HG02938 (cell line): ENCODE results near the gene CHST8.

Source experiments
- ATAC-seq: cut with Tn5 transposase; IDR thresholded peaks from one replicate; pipeline ENCODE4 v1.9.1; 2021; ENCODE audit warnings: mild to moderate bottlenecking, moderate library complexity; ENCODE audit not compliant: unreplicated experiment

Gene CHST8

DNA sequence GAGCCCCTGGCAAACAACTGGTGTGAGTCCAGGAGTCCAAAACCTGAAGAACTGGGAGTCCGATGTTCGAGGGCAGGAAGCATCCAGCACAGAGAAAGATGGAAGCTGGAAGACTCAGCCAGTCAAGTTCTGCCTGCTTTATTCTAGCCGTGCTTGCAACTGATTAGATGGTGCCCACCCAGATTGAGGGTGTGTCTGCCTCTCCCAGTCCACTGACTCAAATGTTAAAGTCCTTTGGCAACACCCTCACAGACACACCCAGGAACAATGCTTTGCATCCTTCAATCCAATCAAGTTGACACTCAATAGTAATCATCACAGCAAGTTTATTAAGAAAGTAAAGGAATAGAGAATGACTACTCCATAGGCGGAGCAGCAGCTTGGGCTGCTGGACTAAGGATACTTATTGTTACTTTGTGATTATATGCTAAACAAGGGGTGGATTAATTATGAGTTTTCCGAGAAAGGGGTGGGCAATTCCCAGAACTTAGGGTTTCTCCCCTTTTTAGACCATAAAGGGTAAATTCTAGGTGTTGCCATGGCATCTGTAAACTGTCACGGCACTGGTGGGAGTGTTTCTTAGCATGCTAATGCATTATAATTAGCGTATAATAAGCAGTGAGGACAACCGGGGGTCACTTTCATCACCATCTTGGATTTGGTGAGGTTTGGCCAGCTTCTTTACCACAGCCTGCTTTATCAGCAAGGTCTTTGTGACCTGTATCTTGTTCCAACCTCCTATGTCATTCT lies 109.3 kb downstream of the CHST8 start:
- no peak for ATAC-seq

DNA sequence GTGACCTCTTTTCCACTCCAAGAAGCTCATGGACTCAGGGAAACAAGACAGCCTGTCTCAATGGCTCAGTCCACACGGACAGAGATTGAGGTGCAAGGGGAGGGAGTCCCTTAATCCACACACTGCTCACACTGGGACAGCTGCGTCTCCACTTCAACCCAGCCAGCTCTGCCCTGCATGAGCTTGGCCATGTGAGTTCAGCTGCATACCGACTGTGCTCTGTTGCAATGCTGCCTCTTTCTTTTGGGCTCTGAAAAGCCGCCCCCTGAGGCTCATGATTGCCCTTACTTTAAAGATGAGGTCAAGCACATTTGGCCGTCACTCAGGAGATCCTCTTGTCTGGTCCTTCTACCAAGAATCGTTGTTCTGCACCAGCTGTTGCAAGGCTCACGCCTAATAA lies 110.1 kb downstream of the CHST8 start:
- no peak for ATAC-seq

DNA sequence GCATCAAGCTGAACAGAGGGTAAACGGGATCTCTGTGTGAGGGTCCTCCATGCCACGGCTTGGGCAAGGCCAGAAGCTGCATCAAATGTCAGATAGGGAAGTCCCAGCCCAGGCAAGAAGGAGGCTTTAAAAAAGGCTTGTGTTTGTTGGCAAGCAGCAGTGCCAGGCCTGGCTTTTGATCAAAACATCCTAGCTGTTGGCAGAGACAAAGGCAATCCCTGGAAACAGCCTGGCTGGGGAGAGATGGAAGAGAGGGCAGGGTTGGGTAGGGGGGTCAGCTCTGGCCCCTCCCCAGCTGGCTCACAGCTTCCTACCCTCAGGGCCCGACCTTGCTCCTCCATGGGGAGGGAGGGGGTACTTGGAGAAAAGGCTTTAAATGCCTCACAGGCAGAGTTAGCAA lies 113.2 kb downstream of the CHST8 start:
- no peak for ATAC-seq

DNA sequence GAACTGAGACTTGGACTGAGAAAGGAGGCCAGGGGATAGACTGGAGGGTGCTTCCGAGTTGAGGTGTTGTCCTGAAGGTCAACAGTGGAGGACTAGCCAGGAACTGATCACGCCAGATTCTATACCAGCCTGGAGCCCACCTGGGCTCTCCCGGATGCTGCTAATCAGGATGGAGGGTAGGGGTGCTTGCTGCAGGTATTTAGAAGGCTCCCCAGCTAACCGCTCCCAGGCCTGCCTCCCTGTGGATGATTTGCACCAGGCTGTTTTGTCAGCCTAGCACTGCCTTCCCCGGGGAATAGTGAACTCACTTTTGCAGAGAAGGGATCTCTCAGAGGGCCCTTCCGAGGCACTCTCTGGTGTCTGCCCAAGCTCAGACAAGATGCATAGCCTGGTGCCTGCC lies 114.4 kb downstream of the CHST8 start:
- no peak for ATAC-seq

DNA sequence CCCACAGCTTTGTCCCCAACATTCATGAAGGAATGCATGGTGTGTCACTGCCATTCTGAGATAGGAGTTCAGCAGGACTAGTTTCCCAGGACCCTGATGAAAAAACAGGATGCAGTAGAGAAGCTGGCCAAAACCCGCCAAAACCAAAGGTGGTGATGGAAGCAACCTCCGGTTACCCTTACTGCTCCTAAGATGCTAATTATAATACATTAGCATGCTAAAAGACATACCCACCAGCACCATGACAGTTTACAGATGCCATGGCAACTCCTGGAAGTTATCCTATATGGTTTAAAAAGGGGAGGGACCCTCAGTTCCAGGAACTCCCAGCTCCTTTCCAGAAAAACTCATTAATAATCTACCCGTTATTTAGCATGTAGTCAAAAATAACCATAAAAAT lies 115.0 kb downstream of the CHST8 start:
- no peak for ATAC-seq

DNA sequence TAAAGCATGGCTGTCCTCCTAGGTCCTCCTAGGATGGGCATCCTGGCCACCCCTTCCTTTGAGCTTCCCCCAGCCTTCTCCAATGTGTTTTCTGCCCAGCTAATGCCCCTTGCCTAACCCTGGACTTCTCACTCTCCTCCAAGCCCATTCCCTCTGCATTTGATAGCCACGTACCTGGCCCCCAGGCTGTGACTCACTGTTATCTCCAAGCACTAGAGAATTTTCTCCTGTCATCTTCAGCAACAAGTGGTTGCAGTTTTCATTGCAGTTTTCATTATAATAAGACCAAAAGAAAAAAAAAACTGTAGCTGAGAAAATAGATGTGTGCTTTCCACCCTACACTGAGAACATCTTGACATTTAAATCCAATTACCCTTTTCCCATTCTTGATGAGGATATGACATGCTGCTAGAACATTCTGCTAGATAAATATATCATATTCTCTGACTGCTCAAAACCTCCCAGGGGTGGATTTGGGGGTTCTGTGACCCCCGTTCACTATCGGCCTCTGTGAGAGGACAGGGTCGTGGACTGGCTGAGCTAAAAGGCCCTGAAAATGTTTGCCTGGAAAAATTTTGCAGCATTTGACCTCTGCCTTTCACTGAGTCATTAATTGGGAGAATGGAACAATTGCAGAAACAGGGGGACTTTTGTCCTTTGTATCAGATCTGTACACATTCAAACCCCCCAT lies 116.1 kb downstream of the CHST8 start:
- no peak for ATAC-seq

DNA sequence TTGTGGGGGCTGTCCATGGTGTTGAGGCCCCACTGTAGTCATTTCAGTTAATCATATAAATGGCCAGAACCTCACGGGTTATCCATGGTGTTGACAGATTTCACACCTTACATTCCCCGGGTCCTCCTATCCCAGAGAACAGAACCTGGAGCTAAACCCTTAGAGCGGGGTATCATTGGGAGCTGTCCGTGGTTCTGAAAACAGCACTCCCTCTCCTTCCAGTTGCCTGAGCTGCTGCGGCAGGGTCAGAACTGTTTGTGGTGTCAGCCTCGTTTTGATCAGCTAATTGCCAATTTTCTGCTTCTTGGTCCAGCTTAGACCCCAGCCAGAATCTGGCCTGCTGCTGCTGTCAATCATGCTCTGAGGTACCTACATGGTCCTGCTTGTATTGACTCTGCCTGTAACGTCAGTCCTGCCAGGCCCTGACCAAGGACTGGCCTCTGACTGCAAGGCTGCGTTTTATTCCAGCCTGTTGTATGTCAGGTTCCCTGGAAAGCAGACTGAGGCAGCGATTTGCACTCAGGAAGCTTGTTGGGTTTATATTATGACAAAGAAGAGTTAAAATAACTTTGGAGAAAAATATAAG lies 119.2 kb downstream of the CHST8 start:
- ATAC-seq, result no peak

DNA sequence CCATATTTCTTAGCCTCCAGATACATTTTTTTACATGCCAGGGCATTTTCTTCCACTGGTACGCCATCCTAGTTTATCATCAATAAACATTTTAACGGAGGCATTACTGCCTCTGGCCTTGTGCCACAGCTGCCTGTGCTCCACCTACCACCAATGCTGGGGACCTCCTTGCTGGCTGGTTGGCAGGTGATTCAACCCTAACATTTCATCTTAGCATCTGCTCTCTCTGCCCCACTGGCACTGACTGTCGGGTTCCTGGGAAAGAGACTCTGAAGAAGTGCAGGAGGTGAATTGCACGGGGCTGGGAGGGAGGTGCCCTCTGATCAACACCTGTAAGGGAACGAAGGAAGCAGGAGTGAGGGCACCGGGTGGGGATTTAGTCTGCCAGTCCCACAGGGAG lies 123.5 kb downstream of the CHST8 start:
- ATAC-seq, result no peak

DNA sequence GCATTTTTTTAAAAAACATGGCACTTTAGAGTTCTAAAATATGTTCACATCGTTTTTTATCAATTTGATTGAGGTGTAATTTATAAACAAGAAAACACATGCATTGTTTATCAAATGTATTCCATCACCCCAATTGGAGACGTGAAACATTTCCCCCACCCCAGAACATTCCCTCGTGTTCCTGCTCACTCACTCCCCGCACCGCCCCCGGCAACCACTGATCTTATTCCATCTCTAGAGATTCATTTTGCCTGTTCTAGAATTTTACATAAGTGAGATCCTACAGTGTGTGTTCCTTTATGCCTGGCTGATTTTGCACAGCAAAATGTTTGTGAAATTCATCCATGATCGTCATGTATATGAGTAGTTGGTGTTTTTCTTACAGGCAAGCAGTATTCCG lies 124.4 kb downstream of the CHST8 start:
- ATAC-seq, result no peak

DNA sequence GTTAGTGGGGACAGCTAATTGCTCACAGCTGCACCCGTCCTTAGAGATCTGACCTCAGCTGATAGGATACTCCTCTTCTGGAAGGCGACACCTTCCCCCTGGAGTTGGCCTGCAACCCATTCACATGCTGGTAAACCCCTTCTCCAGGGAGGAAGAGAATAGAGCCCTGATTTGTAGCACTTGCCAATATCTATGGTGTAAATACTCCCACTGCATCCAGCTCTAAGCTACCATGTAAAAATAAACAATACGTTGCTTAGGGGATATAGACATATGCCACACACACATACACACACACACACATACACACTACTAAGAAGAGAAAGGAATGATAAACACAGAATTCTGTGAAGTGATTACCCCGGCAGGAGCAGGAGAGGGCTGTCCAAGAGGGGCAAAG lies 125.5 kb downstream of the CHST8 start:
- no peak for ATAC-seq

DNA sequence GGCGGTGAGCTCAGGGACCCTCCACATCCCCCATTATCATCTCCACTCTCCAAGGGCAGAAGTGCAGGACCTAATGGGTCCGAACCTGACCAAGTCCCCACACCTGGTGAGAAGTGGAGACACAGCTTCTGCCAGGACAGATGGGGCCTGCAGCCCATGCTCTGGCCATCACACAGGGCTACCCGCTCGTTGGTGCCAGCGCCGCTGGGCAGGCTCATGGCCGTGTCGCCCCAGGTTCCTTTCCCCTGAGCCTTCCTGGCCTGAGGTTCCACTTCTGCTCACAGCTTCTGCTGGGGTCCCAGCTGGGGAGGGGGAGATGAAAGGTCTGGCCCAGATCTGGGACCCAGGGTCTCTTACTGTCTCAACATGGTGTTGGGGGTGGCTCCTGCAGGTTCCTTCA lies 126.5 kb downstream of the CHST8 start:
- ATAC-seq, result no peak

DNA sequence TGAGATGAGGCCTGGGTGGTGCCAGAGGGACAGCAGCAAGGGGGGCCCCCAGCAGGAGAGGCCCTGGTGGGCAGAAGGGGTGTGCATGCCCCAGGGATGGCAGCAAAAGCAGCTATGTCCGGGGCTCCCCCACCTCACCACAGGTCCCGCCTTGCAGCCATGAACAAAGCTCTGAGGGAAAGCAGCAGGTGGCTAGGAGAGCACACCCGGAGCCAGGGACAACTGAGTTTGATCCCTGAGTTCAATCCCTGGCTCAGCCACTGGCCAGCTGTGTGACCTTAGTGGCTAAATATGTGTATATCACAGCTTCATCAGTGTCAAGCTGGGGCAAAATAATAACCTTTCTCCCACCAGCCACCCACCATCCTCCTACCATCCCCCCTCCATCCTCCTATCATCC lies 127.3 kb downstream of the CHST8 start:
- no peak for ATAC-seq

DNA sequence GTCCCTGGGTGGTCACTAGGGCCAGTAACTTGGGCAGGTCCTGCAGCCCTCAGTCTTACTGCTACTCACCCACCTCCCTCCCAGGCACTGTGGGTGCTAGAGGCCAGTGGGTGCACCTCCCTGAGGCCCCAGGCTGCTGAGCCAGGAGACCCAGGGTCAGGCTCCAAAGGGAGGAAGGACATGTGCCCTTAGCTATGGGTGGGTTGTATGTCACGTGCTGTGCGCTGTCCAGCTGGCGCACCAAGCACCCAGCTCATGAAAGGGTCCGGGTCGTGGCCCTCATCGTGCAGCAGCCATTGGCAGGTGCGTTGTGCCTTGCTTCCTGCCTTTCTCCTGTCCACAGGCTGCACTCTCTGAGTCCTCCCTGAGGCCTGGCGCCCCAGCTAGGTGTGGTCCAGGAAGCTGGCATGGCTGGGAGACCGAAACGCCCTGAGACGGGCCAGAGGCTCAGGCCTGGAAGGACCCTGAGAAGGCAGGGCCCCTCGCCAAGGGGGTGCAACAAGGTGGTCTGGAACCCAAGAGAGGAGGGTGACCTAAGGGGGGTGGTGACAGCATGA lies 127.9 kb downstream of the CHST8 start:
- no peak for ATAC-seq

DNA sequence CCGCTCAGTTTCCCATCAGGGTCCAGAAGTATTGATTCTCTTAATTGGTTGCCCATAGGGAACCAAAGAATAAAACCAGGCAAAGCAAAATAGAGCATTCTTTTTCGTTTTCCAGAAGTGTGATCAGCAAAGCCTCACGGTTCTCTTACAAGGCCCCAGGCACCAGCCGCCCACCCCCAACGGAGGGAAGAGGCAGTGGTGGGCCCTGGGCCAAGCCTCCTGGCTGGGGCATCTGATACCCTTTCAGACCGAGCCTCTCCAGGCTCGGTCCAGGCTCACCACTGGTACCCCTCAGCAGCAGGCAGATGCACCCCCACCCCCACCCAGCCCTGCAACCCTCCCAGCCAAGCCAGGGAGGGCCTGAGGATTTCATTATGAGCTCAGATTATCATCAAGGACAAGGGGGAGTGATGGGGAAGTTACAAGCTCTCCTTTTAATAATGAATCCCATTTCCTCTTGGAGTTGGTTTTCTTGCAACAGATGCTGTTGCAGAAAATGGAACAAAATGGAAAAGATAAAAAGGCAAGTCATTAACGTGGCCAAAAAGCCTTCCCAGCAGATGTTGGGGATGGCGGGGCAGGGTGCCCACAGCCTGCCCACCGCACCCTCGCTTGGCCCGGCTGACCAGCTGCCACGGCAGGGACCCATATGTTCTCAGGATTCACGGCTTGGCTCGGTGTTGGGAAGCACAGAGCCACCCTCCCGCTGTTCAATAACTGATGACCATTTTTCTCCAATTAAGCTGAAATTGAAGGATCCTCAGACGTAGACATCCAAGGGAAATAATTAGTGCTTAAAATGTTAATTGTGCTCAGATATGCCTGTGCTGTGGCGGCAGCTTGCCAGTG lies 129.1 kb downstream of the CHST8 start:
- ATAC-seq, result no peak

DNA sequence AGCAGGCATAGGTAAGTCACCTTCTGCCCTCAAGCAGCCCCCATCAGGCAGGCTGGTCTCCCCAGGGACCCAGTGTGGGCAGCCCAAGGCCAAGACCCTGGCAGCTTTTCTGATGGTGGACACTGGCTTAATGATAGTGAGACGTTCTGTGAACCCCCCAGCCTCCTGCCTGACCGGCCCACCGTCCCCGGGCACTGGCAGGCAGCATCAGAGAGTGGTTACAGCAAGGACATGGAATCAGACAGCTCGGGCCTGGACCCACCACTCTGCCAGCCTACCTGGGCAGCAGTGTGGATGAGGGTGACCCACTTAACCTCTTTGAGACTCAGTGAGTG lies 129.7 kb downstream of the CHST8 start:
- ATAC-seq, result no peak

DNA sequence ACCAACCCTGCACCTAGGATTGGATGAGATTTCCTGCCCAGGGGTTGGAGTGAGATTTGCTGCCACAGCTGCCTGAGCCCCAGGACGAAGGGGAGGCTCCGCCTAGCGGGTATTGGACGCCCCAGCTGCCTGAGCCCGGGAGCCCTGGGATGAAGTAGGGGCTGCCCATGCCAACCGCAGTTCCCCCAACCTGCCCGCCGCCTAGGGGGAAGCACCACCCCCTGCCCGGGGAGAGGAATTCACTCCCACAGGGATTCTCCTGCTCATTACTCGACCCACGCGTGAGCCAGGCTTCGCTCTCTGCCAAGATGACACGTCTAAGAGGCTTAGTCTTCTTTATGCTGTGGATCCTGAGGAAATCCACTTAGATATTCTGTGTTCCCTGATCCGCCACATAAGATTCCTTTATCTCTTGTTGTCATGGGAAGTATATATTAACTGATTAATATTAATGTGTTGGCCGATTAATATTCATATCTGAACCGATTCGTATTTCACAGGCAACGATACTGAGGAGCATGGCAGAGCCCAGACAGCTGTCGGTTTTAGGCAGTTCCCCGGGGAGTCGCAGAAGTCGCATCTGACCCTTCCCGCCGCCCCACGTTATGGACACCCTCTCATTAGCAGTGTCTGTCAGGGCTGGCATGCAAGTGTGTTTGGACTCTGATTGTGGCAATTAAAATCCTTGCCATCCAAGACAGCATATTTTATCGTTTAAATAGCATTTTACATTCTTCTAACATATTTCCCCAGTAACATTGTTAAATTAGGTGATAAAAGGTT lies 130.5 kb downstream of the CHST8 start:
- no peak for ATAC-seq

DNA sequence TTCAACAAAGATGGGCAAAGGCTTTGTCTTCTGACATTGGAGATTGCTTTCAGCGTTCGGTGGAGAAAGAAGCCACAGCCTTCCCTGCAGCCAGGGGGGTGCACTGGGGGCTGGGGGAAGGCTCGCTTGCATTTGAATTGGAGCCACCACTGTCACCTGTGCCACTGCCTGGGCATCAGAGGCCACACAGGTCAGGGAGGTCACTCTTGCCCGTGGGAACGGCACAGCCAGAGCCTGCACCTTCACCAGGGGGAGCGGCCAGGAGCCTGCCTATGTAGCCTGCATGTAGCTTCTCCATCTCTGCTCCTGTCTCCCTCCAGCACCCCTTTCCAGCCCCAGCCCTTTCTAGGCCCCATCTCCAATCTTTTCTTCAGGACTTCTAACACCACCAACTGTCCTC lies 131.2 kb downstream of the CHST8 start:
- ATAC-seq, result no peak

DNA sequence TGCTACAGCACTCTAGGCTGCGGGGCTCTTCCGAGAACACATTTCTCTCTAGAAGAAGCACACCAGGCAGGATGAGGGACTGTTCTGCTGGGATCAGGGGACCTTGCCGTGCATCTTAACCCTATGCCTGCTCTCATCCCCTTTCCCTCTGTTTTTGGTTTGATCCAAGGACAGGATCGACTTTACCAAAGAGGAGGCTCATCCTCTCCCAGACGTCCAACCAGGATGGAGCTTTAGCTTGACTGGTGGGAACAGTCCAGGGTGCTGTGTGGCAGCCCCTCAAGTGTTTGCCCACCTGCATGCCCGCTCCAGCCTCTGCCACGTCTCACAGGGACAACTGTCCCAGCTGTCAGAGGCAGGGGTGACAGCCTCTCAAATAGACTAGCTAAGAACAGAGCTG lies 132.6 kb downstream of the CHST8 start:
- no peak for ATAC-seq

DNA sequence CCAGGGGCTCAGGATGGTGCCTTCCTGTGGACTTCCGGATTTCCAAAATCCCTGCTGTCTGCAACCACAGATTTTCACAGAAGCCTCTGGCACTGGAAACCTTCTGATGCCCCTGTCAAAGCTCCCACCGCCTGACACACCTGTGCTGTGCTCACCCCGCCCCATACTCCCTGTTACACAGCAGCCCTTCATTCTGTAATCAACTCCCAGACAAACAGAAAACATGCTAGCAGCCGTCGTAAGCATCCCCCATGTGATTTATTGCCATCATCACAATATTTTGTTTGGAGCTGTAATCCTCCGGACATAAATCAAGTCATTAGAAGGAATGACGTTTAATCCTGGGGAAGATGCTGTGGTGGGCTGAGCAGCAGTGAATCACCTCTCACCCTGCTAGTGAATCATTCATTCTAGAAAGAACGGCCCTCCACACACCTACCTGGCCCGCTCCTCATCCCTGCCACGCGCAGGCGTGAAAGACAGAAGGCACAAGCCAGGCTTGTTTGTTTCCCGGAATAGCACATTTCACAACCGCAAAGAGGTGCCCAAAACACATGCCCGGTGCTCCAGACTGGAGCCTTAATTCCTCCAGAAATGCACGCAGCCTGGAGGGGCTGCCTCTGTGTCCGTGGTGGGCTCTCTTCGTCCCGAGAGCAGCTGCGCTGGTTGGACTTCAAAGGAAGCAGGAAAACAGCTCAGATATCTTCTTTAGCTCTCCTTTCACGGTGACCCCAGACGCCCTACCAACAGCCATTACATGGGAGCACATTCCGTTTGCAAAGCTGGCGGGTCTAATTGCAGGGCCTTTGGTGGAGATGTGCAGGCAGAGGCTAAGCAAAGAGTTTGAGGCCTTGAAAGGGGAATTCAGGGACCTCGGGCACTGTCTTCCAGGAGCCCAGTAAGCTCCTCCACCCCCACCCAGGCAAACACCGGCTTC lies 133.6 kb downstream of the CHST8 start:
- no peak for ATAC-seq
